NCI-H524 (cell line): ENCODE data around the gene HOMER3.

Experiments used
- DNase-seq, 2 experiments: peaks; one replicate each; lab custom pipeline; 2025; lab: John Stamatoyannopoulos, UW

Gene HOMER3

GRCh38 chr19:18879579-18880373, 61.2 kb downstream of the HOMER3 start:
- DNase-seq = no peak
